Esophagus squamous epithelium (tissue), 4 donors: Measurements from ENCODE around the gene GPHN.

Source experiments
- CTCF ChIP-seq, 6 experiments: fragments of 450-650 bp in 4 of 6; fragments of 200-600 bp in 2 of 6; sonication (generic) in 2 of 6; IDR thresholded peaks; one replicate each; pipeline ENCODE4 v1.5.1; 2016 to 2019; ENCODE audit warnings: antibody characterized with exemption in 6 of 6, mild to moderate bottlenecking in 4 of 6, moderate library complexity in 4 of 6
- POLR2A ChIP-seq, 4 donors: fragments of 450-650 bp; IDR thresholded peaks; one replicate each; pipeline ENCODE4 v1.6.1; 2017; ENCODE audit warnings: antibody characterized with exemption in 4 of 4, mild to moderate bottlenecking in 4 of 4, moderate library complexity in 3 of 4

GRCh38 chr14:66827182-66827581, 319.2 kb downstream of the GPHN start:
- TF ChIP-seq CTCF (IDR thresholded peaks at IDR 0.05) (no peak), POLR2A (IDR thresholded peaks at IDR 0.05) (no peak)
